ENCODE measurements around the gene CDKN2AIPNL. TPM values are rescaled to one million over a fixed set of nuclear protein-coding genes. Genes with fewer than 3 reads are reported as not detected.

The CDKN2AIPNL gene
- total RNA-seq, 1 experiment from 2014 or later: 35.3 TPM

DNA sequence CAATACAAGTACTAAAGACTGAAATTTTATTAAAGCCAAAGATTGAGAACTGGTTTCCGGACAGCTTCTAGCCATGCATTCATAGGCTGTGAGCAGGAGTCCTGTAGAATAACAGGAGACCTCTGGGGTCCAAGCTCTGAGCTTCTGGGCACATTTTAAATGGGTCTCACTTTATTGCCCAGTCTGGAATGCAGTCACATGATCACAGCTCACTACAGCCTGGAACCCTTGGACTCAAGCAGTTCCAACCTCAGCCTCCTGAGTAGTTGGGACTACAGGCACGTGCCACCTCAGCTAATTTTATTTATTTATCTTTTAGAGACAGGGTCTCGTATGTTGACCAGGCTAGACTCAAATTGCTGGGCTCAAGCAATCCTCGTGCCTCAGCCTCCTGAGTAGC lies 15.4 kb downstream of the CDKN2AIPNL start:
- Histone ChIP-seq H3K4me1 (replicated peaks; ENCODE audit: insufficient read depth) (no peaks in the 10 kb centered on the region), H3K4me2 (no peak overlapping the region), H3K79me2 (ENCODE audit: low read depth) (no peaks in the 10 kb centered on the region), H2AFZ (no peak overlapping the region), H3K36me3 (ENCODE audit: low read depth) (peaks cover 27% of the 10 kb centered on the region), H3K9me3 (ENCODE audit: insufficient read depth, low read depth) (no peaks in the 10 kb centered on the region), H3K27me3 (ENCODE audit: insufficient read depth, low read depth) (no peaks in the 10 kb centered on the region), H3K27ac (no peak overlapping the region), H3K4me3 (no peak overlapping the region), H3F3A (ENCODE audit: insufficient read depth, low read depth) (peaks cover 17% of the 10 kb centered on the region; the same call in 1 of the 2 replicates), H4K20me1 (ENCODE audit: insufficient read depth) (peaks cover 3% of the 10 kb centered on the region), H3K9me2 (ENCODE audit: insufficient read depth) (no peaks in the 10 kb centered on the region; the same call in 1 of the 2 replicates)
- intact Hi-C loops (cut with micrococcal nuclease; ENCODE audit: unreplicated experiment): no loop called here
- BruUV-seq (replicated peaks): no TSS peak
- POLR2A ChIA-PET (ENCODE audit: unreplicated experiment): no interaction called here
- TF ChIP-seq EZH2 (IDR thresholded peaks at IDR 0.05; ENCODE audit: low read depth): no peak
- no peak for TF ChIP-seq CTCF (conservative IDR thresholded peaks at IDR 0.05)
- no peak for DNase-seq
- CTCF ChIA-PET: no interaction called here

- DNase-seq: no peak
- no peak overlapping the region for H3K27ac ChIP-seq
These were observed 16.7 kb downstream of the CDKN2AIPNL start for GRCh38 chr5:134394932-134395331.

GRCh38 chr5:134392301-134392700 lies 19.4 kb downstream of the CDKN2AIPNL start:
- H3K27me3 ChIP-seq (ENCODE audit: insufficient read depth, low read depth): no peaks in the 10 kb centered on the region
- H3K79me2 ChIP-seq (ENCODE audit: low read depth): no peaks in the 10 kb centered on the region
- H3K4me2 ChIP-seq: no peak overlapping the region
- no peak overlapping the region for H3K27ac ChIP-seq
- DNase-seq: no peak
- no peak for TF ChIP-seq EZH2 (IDR thresholded peaks at IDR 0.05; ENCODE audit: low read depth)
- no peak for TF ChIP-seq CTCF (conservative IDR thresholded peaks at IDR 0.05)
- H3K4me3 ChIP-seq: no peak overlapping the region
- no TSS peak for BruUV-seq (replicated peaks)
- no peaks in the 10 kb centered on the region for H3K9me2 ChIP-seq (ENCODE audit: insufficient read depth)
- peaks cover 9% of the 10 kb centered on the region for H4K20me1 ChIP-seq (ENCODE audit: insufficient read depth)
- intact Hi-C loops (cut with micrococcal nuclease; ENCODE audit: unreplicated experiment): no loop called here
- ChIA-PET CTCF (no interaction called here), POLR2A (ENCODE audit: unreplicated experiment) (no interaction called here)
- H2AFZ ChIP-seq: no peak overlapping the region
- H3K4me1 ChIP-seq (replicated peaks; ENCODE audit: insufficient read depth): no peaks in the 10 kb centered on the region
- peaks cover 43% of the 10 kb centered on the region for H3K36me3 ChIP-seq (ENCODE audit: low read depth)
- peaks cover 19% of the 10 kb centered on the region for H3F3A ChIP-seq (ENCODE audit: insufficient read depth, low read depth)
- no peaks in the 10 kb centered on the region for H3K9me3 ChIP-seq (ENCODE audit: insufficient read depth, low read depth)

More at GRCh38 chr5:134394932-134395331, 16.7 kb downstream of the CDKN2AIPNL start:
- TF ChIP-seq EZH2 (IDR thresholded peaks at IDR 0.05; ENCODE audit: low read depth): no peak
- TF ChIP-seq CTCF (conservative IDR thresholded peaks at IDR 0.05): no peak
- ChIA-PET POLR2A (ENCODE audit: unreplicated experiment) (no interaction called here), CTCF (no interaction called here)
- Histone ChIP-seq H3K9me2 (ENCODE audit: insufficient read depth) (no peaks in the 10 kb centered on the region; the same call in 1 of the 2 replicates), H3F3A (ENCODE audit: insufficient read depth, low read depth) (peaks cover 26% of the 10 kb centered on the region), H3K9me3 (ENCODE audit: insufficient read depth, low read depth) (no peaks in the 10 kb centered on the region), H3K4me1 (replicated peaks; ENCODE audit: insufficient read depth) (no peaks in the 10 kb centered on the region), H3K36me3 (ENCODE audit: low read depth) (peaks cover 36% of the 10 kb centered on the region), H3K4me3 (no peak overlapping the region), H3K4me2 (no peak overlapping the region), H4K20me1 (ENCODE audit: insufficient read depth) (peaks cover 9% of the 10 kb centered on the region), H3K27me3 (ENCODE audit: insufficient read depth, low read depth) (no peaks in the 10 kb centered on the region), H3K79me2 (ENCODE audit: low read depth) (no peaks in the 10 kb centered on the region), H2AFZ (no peak overlapping the region)
- intact Hi-C loops (cut with micrococcal nuclease; ENCODE audit: unreplicated experiment): no loop called here
- BruUV-seq (replicated peaks): no TSS peak
